Measurements from ENCODE around the gene ULK4.

ULK4 gene

DNA sequence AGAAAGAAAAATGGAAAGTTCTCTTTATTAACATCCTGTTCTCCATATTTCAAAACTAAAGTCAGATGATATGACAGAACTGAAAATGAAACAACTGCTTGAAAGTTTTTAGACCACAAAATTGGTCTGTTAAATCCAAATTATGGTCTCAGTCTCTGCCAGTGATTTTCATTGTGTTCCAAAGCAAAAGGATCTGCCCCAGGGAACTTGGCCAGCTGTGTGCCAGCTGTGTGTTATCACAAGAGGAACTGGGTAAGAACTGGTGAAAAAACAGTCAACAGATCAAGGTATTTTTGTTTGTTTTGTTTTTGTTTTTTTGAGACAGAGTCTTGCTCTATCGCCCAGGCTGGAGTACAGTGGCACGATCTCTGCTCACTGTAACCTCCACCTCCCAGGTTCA is 439.3 kb downstream of the ULK4 start:
- no peaks in the 10 kb centered on the region for H3K36me3 ChIP-seq (ENCODE audit: control insufficient read depth, insufficient read depth, low read length)
- 92 to 96% methylated on average over 2 of the region's 2 CpGs for WGBS, 2 experiments
- H3K4me3 ChIP-seq (ENCODE audit: insufficient read depth, low read depth, low read length) = no peak overlapping the region
- H3K9me3 ChIP-seq (ENCODE audit: control insufficient read depth, low read length) = no peaks in the 10 kb centered on the region
- H3K27me3 ChIP-seq (ENCODE audit: control insufficient read depth, insufficient read depth, low read length, poor library complexity, severe bottlenecking) = no peaks in the 10 kb centered on the region
- H3K27ac ChIP-seq (ENCODE audit: insufficient read depth, low read depth, low read length, poor library complexity, severe bottlenecking) = no peak overlapping the region
- no peaks in the 10 kb centered on the region for H3K4me1 ChIP-seq (ENCODE audit: control insufficient read depth, insufficient read depth, low read length)

- H3K27ac ChIP-seq (ENCODE audit: insufficient read depth, low read depth, low read length, poor library complexity, severe bottlenecking) = no peak overlapping the region
Measured at GRCh38 chr3:41521010-41521655, 440.8 kb downstream of the ULK4 start.

GRCh38 chr3:41519746-41520145 is 442.2 kb downstream of the ULK4 start:
- 92 to 100% methylated on average over 1 to 2 of the region's 2 CpGs for WGBS, 2 experiments

More at GRCh38 chr3:41521010-41521655, 440.8 kb downstream of the ULK4 start:
- H3K4me1 ChIP-seq (ENCODE audit: control insufficient read depth, insufficient read depth, low read length) = no peaks in the 10 kb centered on the region
- H3K9me3 ChIP-seq (ENCODE audit: control insufficient read depth, low read length) = no peaks in the 10 kb centered on the region
- 100% methylated on average over 1 of the region's 1 CpG for WGBS, 2 experiments
- H3K36me3 ChIP-seq (ENCODE audit: control insufficient read depth, insufficient read depth, low read length) = no peaks in the 10 kb centered on the region
- H3K27me3 ChIP-seq (ENCODE audit: control insufficient read depth, insufficient read depth, low read length, poor library complexity, severe bottlenecking) = no peaks in the 10 kb centered on the region
- H3K4me3 ChIP-seq (ENCODE audit: insufficient read depth, low read depth, low read length) = no peak overlapping the region

GRCh38 chr3:41518626-41519025 is 443.3 kb downstream of the ULK4 start:
- no peaks in the 10 kb centered on the region for H3K4me1 ChIP-seq (ENCODE audit: control insufficient read depth, insufficient read depth, low read length)
- H3K9me3 ChIP-seq (ENCODE audit: control insufficient read depth, low read length) = no peaks in the 10 kb centered on the region
- H3K27me3 ChIP-seq (ENCODE audit: control insufficient read depth, insufficient read depth, low read length, poor library complexity, severe bottlenecking) = no peaks in the 10 kb centered on the region
- no peak overlapping the region for H3K4me3 ChIP-seq (ENCODE audit: insufficient read depth, low read depth, low read length)
- WGBS, 2 experiments = 91 to 92% methylated on average over 4 of the region's 4 CpGs
- no peak overlapping the region for H3K27ac ChIP-seq (ENCODE audit: insufficient read depth, low read depth, low read length, poor library complexity, severe bottlenecking)
- H3K36me3 ChIP-seq (ENCODE audit: control insufficient read depth, insufficient read depth, low read length) = no peaks in the 10 kb centered on the region

More at GRCh38 chr3:41519746-41520145, 442.2 kb downstream of the ULK4 start:
- no peaks in the 10 kb centered on the region for H3K27me3 ChIP-seq (ENCODE audit: control insufficient read depth, insufficient read depth, low read length, poor library complexity, severe bottlenecking)
- no peaks in the 10 kb centered on the region for H3K4me1 ChIP-seq (ENCODE audit: control insufficient read depth, insufficient read depth, low read length)
- H3K9me3 ChIP-seq (ENCODE audit: control insufficient read depth, low read length) = no peaks in the 10 kb centered on the region
- no peaks in the 10 kb centered on the region for H3K36me3 ChIP-seq (ENCODE audit: control insufficient read depth, insufficient read depth, low read length)
- no peak overlapping the region for H3K4me3 ChIP-seq (ENCODE audit: insufficient read depth, low read depth, low read length)
- H3K27ac ChIP-seq (ENCODE audit: insufficient read depth, low read depth, low read length, poor library complexity, severe bottlenecking) = no peak overlapping the region

DNA sequence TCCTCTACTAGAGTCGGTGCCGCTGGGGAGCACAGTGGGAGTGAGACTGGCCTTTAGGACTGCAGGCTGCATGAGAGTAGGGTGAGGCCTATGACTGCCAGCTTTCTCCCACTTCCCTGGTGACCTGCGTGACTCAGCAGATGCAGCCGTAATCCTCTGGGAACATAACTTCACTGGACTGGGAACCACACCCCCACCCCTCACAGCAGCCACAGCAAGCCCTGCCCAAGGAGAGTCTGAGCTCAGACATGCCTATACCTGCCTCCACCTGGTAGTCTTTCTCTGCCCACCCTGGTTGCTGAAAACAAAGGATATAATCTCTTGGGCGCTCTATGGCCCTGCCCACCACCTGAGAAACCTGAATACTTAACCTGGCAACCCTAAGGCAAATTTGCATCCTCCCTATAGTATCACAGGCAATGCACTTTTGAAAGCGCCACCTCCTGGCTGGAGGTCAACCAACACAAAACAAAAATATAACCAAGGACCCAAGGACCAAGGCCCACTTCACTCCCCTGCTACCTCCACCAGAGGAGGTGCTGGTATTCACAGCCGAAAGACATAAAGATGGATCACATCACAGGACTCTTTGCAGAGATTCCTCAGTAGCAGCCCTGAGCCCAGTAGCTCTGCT is 453.7 kb downstream of the ULK4 start:
- Histone ChIP-seq H3K9me3 (ENCODE audit: control insufficient read depth, low read length) (no peaks in the 10 kb centered on the region), H3K27ac (ENCODE audit: insufficient read depth, low read depth, low read length, poor library complexity, severe bottlenecking) (no peak overlapping the region), H3K27me3 (ENCODE audit: control insufficient read depth, insufficient read depth, low read length, poor library complexity, severe bottlenecking) (no peaks in the 10 kb centered on the region), H3K4me1 (ENCODE audit: control insufficient read depth, insufficient read depth, low read length) (no peaks in the 10 kb centered on the region), H3K4me3 (ENCODE audit: insufficient read depth, low read depth, low read length) (no peak overlapping the region), H3K36me3 (ENCODE audit: control insufficient read depth, insufficient read depth, low read length) (no peaks in the 10 kb centered on the region)
- WGBS, 2 experiments = 92 to 97% methylated on average over 7 of the region's 7 CpGs

DNA sequence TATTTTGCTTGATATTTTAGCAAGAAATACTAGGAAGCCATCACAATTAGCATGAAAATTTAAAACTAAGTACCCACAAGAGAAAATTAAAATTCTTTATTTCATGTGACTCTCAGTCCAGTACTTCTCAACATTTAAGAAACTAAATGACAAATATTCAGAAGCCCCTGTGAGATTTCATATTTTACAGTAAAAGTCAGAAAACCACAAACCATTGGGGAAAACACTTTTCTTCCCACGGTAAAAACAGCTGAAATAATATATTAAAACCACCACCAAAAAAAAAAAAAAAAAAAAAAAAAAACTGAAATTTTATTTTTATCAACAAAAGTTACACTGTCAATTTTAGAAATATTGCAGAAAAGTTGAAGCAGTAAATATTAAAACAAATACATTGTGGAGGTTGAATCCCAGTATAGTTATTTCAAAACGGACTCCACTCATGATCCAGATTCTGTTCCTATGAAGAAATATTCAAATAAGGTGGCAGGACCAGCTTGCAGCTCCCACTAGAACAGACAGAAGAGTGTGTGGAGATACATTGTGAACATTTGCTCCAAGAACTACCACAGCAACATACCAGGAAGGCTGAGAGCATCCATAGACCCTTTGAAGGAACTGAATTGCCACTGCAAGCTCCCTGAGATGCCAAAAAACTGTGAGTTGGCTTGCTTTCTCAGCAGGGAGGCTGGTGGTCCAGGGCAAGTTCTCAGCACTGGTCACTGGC is 454.4 kb downstream of the ULK4 start:
- Histone ChIP-seq H3K4me1 (ENCODE audit: control insufficient read depth, insufficient read depth, low read length) (no peaks in the 10 kb centered on the region), H3K4me3 (ENCODE audit: insufficient read depth, low read depth, low read length) (no peak overlapping the region), H3K36me3 (ENCODE audit: control insufficient read depth, insufficient read depth, low read length) (no peaks in the 10 kb centered on the region), H3K27me3 (ENCODE audit: control insufficient read depth, insufficient read depth, low read length, poor library complexity, severe bottlenecking) (no peaks in the 10 kb centered on the region), H3K9me3 (ENCODE audit: control insufficient read depth, low read length) (no peaks in the 10 kb centered on the region), H3K27ac (ENCODE audit: insufficient read depth, low read depth, low read length, poor library complexity, severe bottlenecking) (no peak overlapping the region)
- WGBS, 2 experiments = 88 to 96% methylated on average over 1 to 2 of the region's 2 CpGs

GRCh38 chr3:41503998-41504623 is 457.8 kb downstream of the ULK4 start:
- Histone ChIP-seq H3K27ac (ENCODE audit: insufficient read depth, low read depth, low read length, poor library complexity, severe bottlenecking) (no peak overlapping the region), H3K9me3 (ENCODE audit: control insufficient read depth, low read length) (no peaks in the 10 kb centered on the region), H3K4me1 (ENCODE audit: control insufficient read depth, insufficient read depth, low read length) (no peaks in the 10 kb centered on the region), H3K27me3 (ENCODE audit: control insufficient read depth, insufficient read depth, low read length, poor library complexity, severe bottlenecking) (no peaks in the 10 kb centered on the region), H3K36me3 (ENCODE audit: control insufficient read depth, insufficient read depth, low read length) (no peaks in the 10 kb centered on the region), H3K4me3 (ENCODE audit: insufficient read depth, low read depth, low read length) (no peak overlapping the region)

GRCh38 chr3:41502481-41502880 is 459.4 kb downstream of the ULK4 start:
- H3K27ac ChIP-seq (ENCODE audit: insufficient read depth, low read depth, low read length, poor library complexity, severe bottlenecking) = no peak overlapping the region
- no peaks in the 10 kb centered on the region for H3K36me3 ChIP-seq (ENCODE audit: control insufficient read depth, insufficient read depth, low read length)
- H3K9me3 ChIP-seq (ENCODE audit: control insufficient read depth, low read length) = no peaks in the 10 kb centered on the region
- H3K27me3 ChIP-seq (ENCODE audit: control insufficient read depth, insufficient read depth, low read length, poor library complexity, severe bottlenecking) = no peaks in the 10 kb centered on the region
- H3K4me1 ChIP-seq (ENCODE audit: control insufficient read depth, insufficient read depth, low read length) = no peaks in the 10 kb centered on the region
- no peak overlapping the region for H3K4me3 ChIP-seq (ENCODE audit: insufficient read depth, low read depth, low read length)

DNA sequence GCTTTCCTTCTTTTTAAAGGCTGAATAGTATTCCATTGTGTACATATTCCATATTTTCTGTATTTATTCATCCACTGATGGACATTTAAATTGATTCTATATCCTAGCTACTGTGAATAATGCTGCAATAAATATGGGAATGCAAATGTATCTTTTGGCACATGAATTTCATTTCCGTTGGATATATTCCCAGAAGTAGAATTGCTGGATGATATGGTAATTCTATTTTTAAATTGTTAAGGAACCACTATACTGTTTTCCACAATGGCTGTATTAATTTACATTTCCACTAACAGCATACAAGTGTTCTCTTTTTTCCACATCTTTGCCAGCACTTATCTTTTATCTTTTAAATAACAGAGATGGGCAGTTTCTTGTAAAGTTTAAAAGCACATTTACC is 459.9 kb downstream of the ULK4 start:
- no peak overlapping the region for H3K4me3 ChIP-seq (ENCODE audit: insufficient read depth, low read depth, low read length)
- WGBS, 2 experiments = 100% methylated on average over 1 of the region's 1 CpG

DNA sequence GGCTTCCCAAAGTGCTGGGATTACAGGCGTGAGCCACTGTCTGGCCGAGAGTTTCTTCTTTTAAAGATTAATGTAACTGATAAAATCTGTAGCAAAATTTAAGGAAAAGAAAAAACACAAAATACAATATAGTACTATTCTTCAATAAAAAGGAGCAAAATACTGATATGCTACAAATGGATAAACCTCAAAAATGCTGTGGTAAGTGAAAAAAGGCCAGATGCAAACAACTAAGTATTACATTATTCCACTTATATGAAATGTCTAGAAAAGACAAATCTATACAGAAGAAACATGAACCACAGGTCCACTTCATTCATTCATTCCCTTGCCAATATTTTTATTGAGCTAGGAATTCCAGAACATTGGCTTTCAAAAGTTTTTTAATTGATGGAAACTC is 463.1 kb downstream of the ULK4 start:
- no peak overlapping the region for H3K4me3 ChIP-seq (ENCODE audit: insufficient read depth, low read depth, low read length)
- H3K4me1 ChIP-seq (ENCODE audit: control insufficient read depth, insufficient read depth, low read length) = no peaks in the 10 kb centered on the region
- H3K36me3 ChIP-seq (ENCODE audit: control insufficient read depth, insufficient read depth, low read length) = no peaks in the 10 kb centered on the region
- no peaks in the 10 kb centered on the region for H3K9me3 ChIP-seq (ENCODE audit: control insufficient read depth, low read length)
- no peak overlapping the region for H3K27ac ChIP-seq (ENCODE audit: insufficient read depth, low read depth, low read length, poor library complexity, severe bottlenecking)
- 100% methylated on average over 1 to 2 of the region's 2 CpGs for WGBS, 2 experiments
- H3K27me3 ChIP-seq (ENCODE audit: control insufficient read depth, insufficient read depth, low read length, poor library complexity, severe bottlenecking) = no peaks in the 10 kb centered on the region

More for the DNA sequence above, 459.9 kb downstream of the ULK4 start:
- no peaks in the 10 kb centered on the region for H3K27me3 ChIP-seq (ENCODE audit: control insufficient read depth, insufficient read depth, low read length, poor library complexity, severe bottlenecking)
- no peaks in the 10 kb centered on the region for H3K9me3 ChIP-seq (ENCODE audit: control insufficient read depth, low read length)
- no peaks in the 10 kb centered on the region for H3K36me3 ChIP-seq (ENCODE audit: control insufficient read depth, insufficient read depth, low read length)
- no peak overlapping the region for H3K27ac ChIP-seq (ENCODE audit: insufficient read depth, low read depth, low read length, poor library complexity, severe bottlenecking)
- no peaks in the 10 kb centered on the region for H3K4me1 ChIP-seq (ENCODE audit: control insufficient read depth, insufficient read depth, low read length)
